Measurements from ENCODE around the gene RNF207.

GRCh38 chr1:6224718-6225117 is 18.8 kb downstream of the RNF207 start:
- TF ChIP-seq CTCF (IDR thresholded peaks at IDR 0.05) (no peak), ZFX (IDR thresholded peaks at IDR 0.05; ENCODE audit: borderline replicate concordance) (no peak)

All from 22Rv1 (cell line).